NCI-H226 (cell line): Measurements from ENCODE around the gene SLC51B.
A peak's percentile ranks its signal among the peaks of the same experiment; 100 is the strongest.
"Not testable (repeated sequence)": the region's sequence is repeated elsewhere in the genome, so short reads cannot be mapped to it uniquely, and the experiment has no call there.

Source experiments
- DNase-seq: peaks from one replicate; pipeline ENCODE4 v3.0.0-alpha.2; 2015

The SLC51B gene

GRCh38 chr15:65085990-65086679, 40.9 kb downstream of the SLC51B start:
- DNase-seq, result peak; percentile 26

- DNase-seq, result no peak
These were observed 41.5 kb downstream of the SLC51B start for GRCh38 chr15:65086680-65087111.

GRCh38 chr15:65087411-65087810, 42.2 kb downstream of the SLC51B start:
- DNase-seq, result no peak

- no peak for DNase-seq
These were observed 42.9 kb downstream of the SLC51B start for GRCh38 chr15:65087873-65088642.

GRCh38 chr15:65088643-65089021, 43.4 kb downstream of the SLC51B start:
- DNase-seq, result no peak

GRCh38 chr15:65089206-65089824, 44.1 kb downstream of the SLC51B start:
- no peak for DNase-seq

- DNase-seq, result no peak
These were observed 47.0 kb downstream of the SLC51B start for GRCh38 chr15:65091946-65092770.

GRCh38 chr15:65092911-65093792, 48.0 kb downstream of the SLC51B start:
- no peak for DNase-seq

GRCh38 chr15:65093793-65094170, 48.6 kb downstream of the SLC51B start:
- not testable (repeated sequence) for DNase-seq

- no peak for DNase-seq
These were observed 49.3 kb downstream of the SLC51B start for GRCh38 chr15:65094294-65094995.

GRCh38 chr15:65095011-65095746, 50.0 kb downstream of the SLC51B start:
- DNase-seq, result no peak

- no peak for DNase-seq
These were observed 50.5 kb downstream of the SLC51B start for GRCh38 chr15:65095747-65096104.

- no peak for DNase-seq
These were observed 51.5 kb downstream of the SLC51B start for GRCh38 chr15:65096481-65097385.

- no peak for DNase-seq
These were observed 52.6 kb downstream of the SLC51B start for GRCh38 chr15:65097651-65098263.

GRCh38 chr15:65099336-65099735, 54.1 kb downstream of the SLC51B start:
- no peak for DNase-seq

- not testable (repeated sequence) for DNase-seq
These were observed 54.6 kb downstream of the SLC51B start for GRCh38 chr15:65099801-65100200.

GRCh38 chr15:65100442-65100841, 55.3 kb downstream of the SLC51B start:
- no peak for DNase-seq

GRCh38 chr15:65101411-65101890, 56.3 kb downstream of the SLC51B start:
- peak; percentile 38 for DNase-seq
